GM12878 (cell line): ENCODE results near the gene SRSF3. TPM values are rescaled to one million over a fixed set of nuclear protein-coding genes. Genes with fewer than 3 reads are reported as not detected.

Source experiments
- BACH1 ChIP-seq: fragments of 450-650 bp; IDR thresholded peaks from 2 replicates; pipeline ENCODE4 v1.6.1; 2017; ENCODE audit warnings: mild to moderate bottlenecking, borderline replicate concordance
- BMI1 ChIP-seq: fragments of 450-650 bp; IDR thresholded peaks from 2 replicates; pipeline ENCODE4 v1.6.1; 2016; ENCODE audit warnings: mild to moderate bottlenecking, moderate library complexity, borderline replicate concordance
- CBFB ChIP-seq: IDR thresholded peaks from 2 replicates; pipeline ENCODE4 v1.6.1; 2016; ENCODE audit warnings: antibody characterized with exemption, low read depth
- FOS ChIP-seq: IDR thresholded peaks from 3 replicates; pipeline ENCODE4 v1.6.1; 2011; ENCODE audit warnings: borderline replicate concordance; ENCODE audit not compliant: insufficient read length; ENCODE audit errors: extremely low read depth
- IKZF1 ChIP-seq: fragments of 450-650 bp; conservative IDR thresholded peaks from 2 replicates; pipeline ENCODE4 v1.6.1; 2017; ENCODE audit warnings: antibody characterized with exemption, mild to moderate bottlenecking
- MTA2 ChIP-seq: fragments of 450-650 bp; IDR thresholded peaks from 2 replicates; pipeline ENCODE4 v1.6.1; 2016; ENCODE audit warnings: low read depth, mild to moderate bottlenecking, moderate library complexity
- MXI1 ChIP-seq: fragments of 150-350 bp; IDR thresholded peaks from 2 replicates; pipeline ENCODE4 v1.6.1; 2011; ENCODE audit warnings: low read depth, mild to moderate bottlenecking, inconsistent platforms, low read length, improper control_type of control experiment
- NBN ChIP-seq: fragments of 450-650 bp; IDR thresholded peaks from 2 replicates; pipeline ENCODE4 v1.6.1; 2016
- NFXL1 ChIP-seq: fragments of 450-650 bp; IDR thresholded peaks from 2 replicates; pipeline ENCODE4 v1.6.1; 2017; ENCODE audit warnings: antibody characterized with exemption, mild to moderate bottlenecking, borderline replicate concordance
- NRF1 ChIP-seq: conservative IDR thresholded peaks from 2 replicates; pipeline ENCODE4 v1.6.1; 2011; ENCODE audit warnings: mild to moderate bottlenecking, low read depth, low read length, improper control_type of control experiment
- RAD51 ChIP-seq: fragments of 450-650 bp; IDR thresholded peaks from 2 replicates; pipeline ENCODE4 v1.6.1; 2016; ENCODE audit warnings: moderate library complexity, mild to moderate bottlenecking, inconsistent platforms
- RB1 ChIP-seq: fragments of 450-650 bp; formaldehyde crosslinking; IDR thresholded peaks from 2 replicates; pipeline ENCODE4 v1.6.1; 2017; ENCODE audit warnings: mild to moderate bottlenecking, borderline replicate concordance
- RFX5 ChIP-seq: IDR thresholded peaks from 2 replicates; pipeline ENCODE4 v1.6.1; 2011; ENCODE audit warnings: low read depth, low read length, improper control_type of control experiment
- RUNX3 ChIP-seq: IDR thresholded peaks from 2 replicates; pipeline ENCODE4 v1.6.1; 2012; ENCODE audit warnings: low read length, inconsistent platforms
- SMAD1 ChIP-seq: fragments of 450-650 bp; IDR thresholded peaks from 2 replicates; pipeline ENCODE4 v1.6.1; 2018; ENCODE audit warnings: mild to moderate bottlenecking, low read depth; ENCODE audit not compliant: partially characterized antibody
- STAT1 ChIP-seq: fragments of 450-650 bp; conservative IDR thresholded peaks from 2 replicates; pipeline ENCODE4 v1.6.1; 2014; ENCODE audit warnings: antibody characterized with exemption, mild to moderate bottlenecking
- TBL1XR1 ChIP-seq: IDR thresholded peaks from 2 replicates; pipeline ENCODE4 v1.6.1; 2012; ENCODE audit warnings: low read depth, low read length, improper control_type of control experiment
- ZZZ3 ChIP-seq: IDR thresholded peaks from 2 replicates; pipeline ENCODE4 v1.6.1; 2011; ENCODE audit warnings: low read depth; ENCODE audit not compliant: control insufficient read depth, insufficient read length
- polyA plus RNA-seq, 11 experiments: library from polyadenylated mRNA; depleted of rRNA in 4 of 11; unstranded in 6 of 11; stranded (reverse) in 5 of 11; fragments of >200 nt; fragmentation: Nextera tagmentation in 4 of 11; fragmentation: Illumina TruSeq in 1 of 11; extraction: Ambion mirVana in 4 of 11; extraction: Trizol in 1 of 11; gene quantifications; 1 replicate in 1 of 11; 2 replicates in 10 of 11; pipeline versions ENCODE4 v1.2.1 to v1.2.3, GENCODE V29; 2011 to 2016; ENCODE audit warnings: inconsistent platforms in 2 of 11, missing spikeins in 2 of 11, low read depth in 1 of 11
- total RNA-seq, 4 experiments: library from RNA; depleted of rRNA in 3 of 4; stranded (reverse); fragments of >200 nt in 3 of 4; fragmentation: Illumina TruSeq in 1 of 4; extraction: Trizol in 1 of 4; gene quantifications; 2 replicates each; pipeline versions ENCODE4 v1.2.1 to v1.2.3, GENCODE V29; 2013 to 2021
- TF ChIP-seq, protein P1 (sequence below): fragments of 450-650 bp; IDR thresholded peaks from 2 replicates; pipeline ENCODE4 v1.6.1; 2017; ENCODE audit warnings: mild to moderate bottlenecking, low read depth, inconsistent platforms; ENCODE audit not compliant: poor library complexity, severe bottlenecking
- TF ChIP-seq, protein P2 (sequence below): IDR thresholded peaks from 2 replicates; pipeline ENCODE4 v1.6.1; 2011; ENCODE audit warnings: low read depth, mild to moderate bottlenecking, low read length, moderate library complexity, borderline replicate concordance; ENCODE audit errors: extremely low read depth
- TF ChIP-seq, protein P3 (sequence below): fragments of 450-650 bp; IDR thresholded peaks from 2 replicates; pipeline ENCODE4 v1.6.1; 2014; ENCODE audit warnings: mild to moderate bottlenecking
- TF ChIP-seq, protein P4 (sequence below): fragments of 450-650 bp; formaldehyde crosslinking; IDR thresholded peaks from 2 replicates; pipeline ENCODE4 v1.4.0; 2022; ENCODE audit warnings: mild to moderate bottlenecking, moderate library complexity
- TF ChIP-seq, protein P5 (sequence below): fragments of 450-650 bp; IDR thresholded peaks from 2 replicates; pipeline ENCODE4 v1.6.1; 2018; ENCODE audit warnings: mild to moderate bottlenecking, low read depth, moderate library complexity; ENCODE audit not compliant: partially characterized antibody

The SRSF3 gene
- total and polyA plus RNA-seq, 10 of the 15 experiments (the other 5 are each of a cell fraction or from before 2014, with no cell fraction given): 195 to 1,377 (median 493) TPM

DNA sequence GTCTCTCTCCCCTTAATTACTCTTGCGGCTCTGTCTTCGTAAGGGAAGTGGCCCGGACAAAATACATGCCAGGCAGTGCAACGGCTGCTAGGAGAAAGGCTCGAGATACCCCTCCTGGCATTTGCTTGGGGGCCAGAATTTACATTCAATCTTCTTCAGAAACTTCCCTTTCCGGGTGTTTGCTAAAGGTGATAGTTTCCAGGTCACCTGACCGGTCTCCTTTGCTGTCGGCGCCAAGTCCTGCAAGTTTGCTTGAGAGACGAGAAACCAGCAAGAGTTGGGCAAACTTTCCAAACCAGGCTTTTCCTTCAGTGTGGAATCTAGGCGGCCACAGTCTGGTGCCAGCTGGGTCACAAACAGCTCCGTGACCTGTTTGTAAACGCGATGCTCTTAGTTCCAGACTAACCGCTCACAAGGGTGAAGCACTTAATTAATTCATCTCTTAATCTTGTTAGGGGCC lies 563 bp upstream of the SRSF3 start (continued):
- TF ChIP-seq RAD51: peak; percentile 84
- TF ChIP-seq, protein P1, sequence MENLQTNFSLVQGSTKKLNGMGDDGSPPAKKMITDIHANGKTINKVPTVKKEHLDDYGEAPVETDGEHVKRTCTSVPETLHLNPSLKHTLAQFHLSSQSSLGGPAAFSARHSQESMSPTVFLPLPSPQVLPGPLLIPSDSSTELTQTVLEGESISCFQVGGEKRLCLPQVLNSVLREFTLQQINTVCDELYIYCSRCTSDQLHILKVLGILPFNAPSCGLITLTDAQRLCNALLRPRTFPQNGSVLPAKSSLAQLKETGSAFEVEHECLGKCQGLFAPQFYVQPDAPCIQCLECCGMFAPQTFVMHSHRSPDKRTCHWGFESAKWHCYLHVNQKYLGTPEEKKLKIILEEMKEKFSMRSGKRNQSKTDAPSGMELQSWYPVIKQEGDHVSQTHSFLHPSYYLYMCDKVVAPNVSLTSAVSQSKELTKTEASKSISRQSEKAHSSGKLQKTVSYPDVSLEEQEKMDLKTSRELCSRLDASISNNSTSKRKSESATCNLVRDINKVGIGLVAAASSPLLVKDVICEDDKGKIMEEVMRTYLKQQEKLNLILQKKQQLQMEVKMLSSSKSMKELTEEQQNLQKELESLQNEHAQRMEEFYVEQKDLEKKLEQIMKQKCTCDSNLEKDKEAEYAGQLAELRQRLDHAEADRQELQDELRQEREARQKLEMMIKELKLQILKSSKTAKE: peak; percentile 56
- TF ChIP-seq, protein P2, sequence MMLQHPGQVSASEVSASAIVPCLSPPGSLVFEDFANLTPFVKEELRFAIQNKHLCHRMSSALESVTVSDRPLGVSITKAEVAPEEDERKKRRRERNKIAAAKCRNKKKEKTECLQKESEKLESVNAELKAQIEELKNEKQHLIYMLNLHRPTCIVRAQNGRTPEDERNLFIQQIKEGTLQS: peak; percentile 7; the same call in 1 of the 2 replicates
- TF ChIP-seq NRF1: no peak
- peak; percentile 33; the same call in 1 of the 2 replicates for TF ChIP-seq MTA2
- TF ChIP-seq RUNX3: no peak
- TF ChIP-seq NBN: no peak
- TF ChIP-seq FOS: no peak
- TF ChIP-seq, protein P3, sequence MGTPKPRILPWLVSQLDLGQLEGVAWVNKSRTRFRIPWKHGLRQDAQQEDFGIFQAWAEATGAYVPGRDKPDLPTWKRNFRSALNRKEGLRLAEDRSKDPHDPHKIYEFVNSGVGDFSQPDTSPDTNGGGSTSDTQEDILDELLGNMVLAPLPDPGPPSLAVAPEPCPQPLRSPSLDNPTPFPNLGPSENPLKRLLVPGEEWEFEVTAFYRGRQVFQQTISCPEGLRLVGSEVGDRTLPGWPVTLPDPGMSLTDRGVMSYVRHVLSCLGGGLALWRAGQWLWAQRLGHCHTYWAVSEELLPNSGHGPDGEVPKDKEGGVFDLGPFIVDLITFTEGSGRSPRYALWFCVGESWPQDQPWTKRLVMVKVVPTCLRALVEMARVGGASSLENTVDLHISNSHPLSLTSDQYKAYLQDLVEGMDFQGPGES: no peak
- no peak for TF ChIP-seq SMAD1
- TF ChIP-seq IKZF1: no peak
- no peak for TF ChIP-seq RB1
- peak; percentile 85; the same call in 1 of the 2 replicates for TF ChIP-seq NFXL1
- no peak for TF ChIP-seq CBFB
- no peak for TF ChIP-seq ZZZ3
- TF ChIP-seq BACH1: no peak
- TF ChIP-seq RFX5: no peak
- no peak for TF ChIP-seq TBL1XR1
- TF ChIP-seq, protein P4, sequence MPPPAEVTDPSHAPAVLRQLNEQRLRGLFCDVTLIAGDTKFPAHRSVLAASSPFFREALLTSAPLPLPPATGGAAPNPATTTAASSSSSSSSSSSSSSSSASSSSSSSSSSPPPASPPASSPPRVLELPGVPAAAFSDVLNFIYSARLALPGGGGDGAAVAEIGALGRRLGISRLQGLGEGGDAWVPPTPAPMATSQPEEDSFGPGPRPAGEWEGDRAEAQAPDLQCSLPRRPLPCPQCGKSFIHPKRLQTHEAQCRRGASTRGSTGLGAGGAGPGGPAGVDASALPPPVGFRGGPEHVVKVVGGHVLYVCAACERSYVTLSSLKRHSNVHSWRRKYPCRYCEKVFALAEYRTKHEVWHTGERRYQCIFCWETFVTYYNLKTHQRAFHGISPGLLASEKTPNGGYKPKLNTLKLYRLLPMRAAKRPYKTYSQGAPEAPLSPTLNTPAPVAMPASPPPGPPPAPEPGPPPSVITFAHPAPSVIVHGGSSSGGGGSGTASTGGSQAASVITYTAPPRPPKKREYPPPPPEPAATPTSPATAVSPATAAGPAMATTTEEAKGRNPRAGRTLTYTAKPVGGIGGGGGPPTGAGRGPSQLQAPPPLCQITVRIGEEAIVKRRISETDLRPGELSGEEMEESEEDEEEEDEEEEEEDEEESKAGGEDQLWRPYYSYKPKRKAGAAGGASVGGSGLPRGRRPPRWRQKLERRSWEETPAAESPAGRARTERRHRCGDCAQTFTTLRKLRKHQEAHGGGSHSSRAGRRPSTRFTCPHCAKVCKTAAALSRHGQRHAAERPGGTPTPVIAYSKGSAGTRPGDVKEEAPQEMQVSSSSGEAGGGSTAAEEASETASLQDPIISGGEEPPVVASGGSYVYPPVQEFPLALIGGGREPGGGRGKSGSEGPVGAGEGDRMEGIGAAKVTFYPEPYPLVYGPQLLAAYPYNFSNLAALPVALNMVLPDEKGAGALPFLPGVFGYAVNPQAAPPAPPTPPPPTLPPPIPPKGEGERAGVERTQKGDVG (CRISPR knock-in tag): no peak
- TF ChIP-seq, protein P5, sequence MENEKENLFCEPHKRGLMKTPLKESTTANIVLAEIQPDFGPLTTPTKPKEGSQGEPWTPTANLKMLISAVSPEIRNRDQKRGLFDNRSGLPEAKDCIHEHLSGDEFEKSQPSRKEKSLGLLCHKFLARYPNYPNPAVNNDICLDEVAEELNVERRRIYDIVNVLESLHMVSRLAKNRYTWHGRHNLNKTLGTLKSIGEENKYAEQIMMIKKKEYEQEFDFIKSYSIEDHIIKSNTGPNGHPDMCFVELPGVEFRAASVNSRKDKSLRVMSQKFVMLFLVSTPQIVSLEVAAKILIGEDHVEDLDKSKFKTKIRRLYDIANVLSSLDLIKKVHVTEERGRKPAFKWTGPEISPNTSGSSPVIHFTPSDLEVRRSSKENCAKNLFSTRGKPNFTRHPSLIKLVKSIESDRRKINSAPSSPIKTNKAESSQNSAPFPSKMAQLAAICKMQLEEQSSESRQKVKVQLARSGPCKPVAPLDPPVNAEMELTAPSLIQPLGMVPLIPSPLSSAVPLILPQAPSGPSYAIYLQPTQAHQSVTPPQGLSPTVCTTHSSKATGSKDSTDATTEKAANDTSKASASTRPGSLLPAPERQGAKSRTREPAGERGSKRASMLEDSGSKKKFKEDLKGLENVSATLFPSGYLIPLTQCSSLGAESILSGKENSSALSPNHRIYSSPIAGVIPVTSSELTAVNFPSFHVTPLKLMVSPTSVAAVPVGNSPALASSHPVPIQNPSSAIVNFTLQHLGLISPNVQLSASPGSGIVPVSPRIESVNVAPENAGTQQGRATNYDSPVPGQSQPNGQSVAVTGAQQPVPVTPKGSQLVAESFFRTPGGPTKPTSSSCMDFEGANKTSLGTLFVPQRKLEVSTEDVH: no peak
- peak; percentile 31; the same call in 1 of the 2 replicates for TF ChIP-seq MXI1
- no peak for TF ChIP-seq BMI1
- 0 out of 2 replicates have a peak, but pooled peaks have one; percentile 9 for TF ChIP-seq STAT1
- TF ChIP-seq, all 136 proteins: peak for 17
